RWPE1 (cell line): Measurements from ENCODE around the gene DCXR.
A peak's percentile ranks its signal among the peaks of the same experiment; 100 is the strongest.

Experiments used
- CTCF ChIA-PET: fragments of 350-600 bp; sonication (Branson Sonifier 250); formaldehyde crosslinking; extraction: SDS; loops from one replicate; lab custom pipeline; 2021; lab: Yijun Ruan, JAX
- POLR2A ChIA-PET: fragments of 400-600 bp; formaldehyde crosslinking; extraction: SDS; loops from one replicate; lab custom pipeline; 2020; ENCODE audit warnings: antibody characterized with exemption; ENCODE audit not compliant: low non-redundant PET; lab: Yijun Ruan, JAX
- DNase-seq: peaks from one replicate; pipeline ENCODE4 v3.0.0; 2012; ENCODE audit warnings: low spot score
- H3K27ac ChIP-seq: fragments of 450-650 bp; 2 replicates; pipeline ENCODE4 v1.5.1; 2017
- CTCF ChIP-seq: fragments of 450-650 bp; conservative IDR thresholded peaks from 2 replicates; pipeline ENCODE4 v1.5.1; 2017; ENCODE audit warnings: low read depth, mild to moderate bottlenecking

DCXR gene

GRCh38 chr17:82015311-82015971, 22.1 kb downstream of the DCXR start:
- TF ChIP-seq CTCF, result no peak
- no peak for DNase-seq
- H3K27ac ChIP-seq, result peak overlapping the region; percentile 60
- CTCF ChIA-PET, result interaction anchor here (4.1 kb wide), 1 partner anchor 55 kb away, joined by 35 read pairs; the partner anchor contains the start of gene NOTUM
- POLR2A ChIA-PET, result interaction anchor here (0.7 kb wide), 1 partner anchor 13 kb away, joined by 3 read pairs; no protein-coding TSS in a partner anchor

- peak overlapping the region; percentile 60 for H3K27ac ChIP-seq
- DNase-seq, result no peak
- ChIA-PET CTCF (interaction anchor here (0.6 to 4.1 kb wide), 6 partner anchors 18 to 868 kb away, joined by 3 to 35 read pairs (median 4); partner anchors contain the start of gene NOTUM), POLR2A (no interaction called here)
- TF ChIP-seq CTCF, result no peak
These were observed 22.6 kb downstream of the DCXR start for GRCh38 chr17:82014971-82015310.

- ChIA-PET CTCF (interaction anchor here (0.6 to 1.2 kb wide), 5 partner anchors 17 to 869 kb away, joined by 3 to 12 read pairs (median 3); partner anchors contain the start of gene NOTUM), POLR2A (no interaction called here)
- no peak for DNase-seq
- H3K27ac ChIP-seq, result peak overlapping the region; percentile 60
- peak; percentile 33 for TF ChIP-seq CTCF
These were observed 23.1 kb downstream of the DCXR start for GRCh38 chr17:82014432-82014831.

- TF ChIP-seq CTCF, result no peak
- peak overlapping the region; percentile 60 for H3K27ac ChIP-seq
- ChIA-PET POLR2A (no interaction called here), CTCF (interaction anchor here (0.8 to 4.0 kb wide), 3 partner anchors 10 to 54 kb away, joined by 5 to 20 read pairs (median 12); partner anchors contain the start of gene NOTUM)
- no peak for DNase-seq
These were observed 23.6 kb downstream of the DCXR start for GRCh38 chr17:82013772-82014321.

GRCh38 chr17:82013341-82013740, 24.2 kb downstream of the DCXR start:
- ChIA-PET CTCF (interaction anchor here (0.6 to 4.0 kb wide), 3 partner anchors 9 to 53 kb away, joined by 3 to 20 read pairs (median 5); no protein-coding TSS in a partner anchor), POLR2A (no interaction called here)
- peak overlapping the region; percentile 60 for H3K27ac ChIP-seq
- no peak for TF ChIP-seq CTCF
- no peak for DNase-seq

- ChIA-PET POLR2A (no interaction called here), CTCF (interaction anchor here (0.6 to 4.0 kb wide), 2 partner anchors 51 to 53 kb away, joined by 3 to 20 read pairs; no protein-coding TSS in a partner anchor)
- DNase-seq, result no peak
- no peak for TF ChIP-seq CTCF
- peak overlapping the region; percentile 60 for H3K27ac ChIP-seq
These were observed 24.7 kb downstream of the DCXR start for GRCh38 chr17:82012640-82013295.
